ENCODE data around the gene UBR1. TPM values are rescaled to one million over a fixed set of nuclear protein-coding genes. Genes with fewer than 3 reads are reported as not detected.
"Not testable (repeated sequence)": the region's sequence is repeated elsewhere in the genome, so short reads cannot be mapped to it uniquely, and the experiment has no call there.

Gene UBR1
- total and polyA plus RNA-seq, 8 donors, result 4.6 to 19.8 (median 14.4) TPM

DNA sequence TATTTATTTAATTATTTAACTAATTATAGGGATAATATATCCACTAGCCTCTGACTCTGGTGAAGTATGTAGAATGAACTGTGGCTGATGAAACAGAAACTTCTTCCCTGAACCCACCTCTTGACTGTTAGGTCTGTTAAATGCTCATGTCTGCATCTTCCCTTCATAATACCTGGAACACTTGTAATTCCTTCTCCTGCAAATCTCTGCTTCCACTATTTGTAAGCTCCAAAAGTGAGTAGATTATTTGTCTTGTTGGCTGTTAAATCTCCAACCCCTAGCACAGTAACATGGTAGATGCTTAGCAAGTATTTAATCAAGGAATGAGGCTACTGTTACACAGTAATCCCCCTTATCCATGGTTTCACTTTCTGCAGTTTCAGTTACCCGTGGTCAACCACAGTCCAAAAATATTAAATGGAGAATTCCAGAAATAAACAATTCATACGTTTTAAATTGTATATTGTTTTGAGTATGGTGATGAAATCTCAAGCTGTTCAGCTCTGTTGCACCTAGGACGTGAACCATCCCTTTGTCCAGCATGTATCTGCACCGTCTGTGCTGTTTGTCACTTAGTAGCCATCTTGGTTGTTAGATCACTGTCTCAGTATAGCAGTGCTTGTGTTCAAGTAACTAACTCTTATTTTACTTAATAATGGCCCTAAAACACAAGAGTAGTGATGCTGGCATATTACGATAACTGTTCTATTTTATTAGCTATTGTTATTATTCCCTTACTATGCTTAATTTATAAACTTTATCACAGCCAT lies 190.9 kb downstream of the UBR1 start:
- no peaks in the 10 kb centered on the region for H3K9me3 ChIP-seq
- intact Hi-C loops (cut with DNase I), result no loop called here
- H3K27me3 ChIP-seq, result no peaks in the 10 kb centered on the region
- no peaks in the 10 kb centered on the region for H3K36me3 ChIP-seq
- ATAC-seq (no peak), FAIRE-seq (no peak), DNase-seq (no peak)
- H3K27ac ChIP-seq, result no peak overlapping the region
- TF ChIP-seq, protein P1, sequence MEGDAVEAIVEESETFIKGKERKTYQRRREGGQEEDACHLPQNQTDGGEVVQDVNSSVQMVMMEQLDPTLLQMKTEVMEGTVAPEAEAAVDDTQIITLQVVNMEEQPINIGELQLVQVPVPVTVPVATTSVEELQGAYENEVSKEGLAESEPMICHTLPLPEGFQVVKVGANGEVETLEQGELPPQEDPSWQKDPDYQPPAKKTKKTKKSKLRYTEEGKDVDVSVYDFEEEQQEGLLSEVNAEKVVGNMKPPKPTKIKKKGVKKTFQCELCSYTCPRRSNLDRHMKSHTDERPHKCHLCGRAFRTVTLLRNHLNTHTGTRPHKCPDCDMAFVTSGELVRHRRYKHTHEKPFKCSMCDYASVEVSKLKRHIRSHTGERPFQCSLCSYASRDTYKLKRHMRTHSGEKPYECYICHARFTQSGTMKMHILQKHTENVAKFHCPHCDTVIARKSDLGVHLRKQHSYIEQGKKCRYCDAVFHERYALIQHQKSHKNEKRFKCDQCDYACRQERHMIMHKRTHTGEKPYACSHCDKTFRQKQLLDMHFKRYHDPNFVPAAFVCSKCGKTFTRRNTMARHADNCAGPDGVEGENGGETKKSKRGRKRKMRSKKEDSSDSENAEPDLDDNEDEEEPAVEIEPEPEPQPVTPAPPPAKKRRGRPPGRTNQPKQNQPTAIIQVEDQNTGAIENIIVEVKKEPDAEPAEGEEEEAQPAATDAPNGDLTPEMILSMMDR (IDR thresholded peaks at IDR 0.05), result no peak
- H3K4me3 ChIP-seq, result no peak overlapping the region
- 73 to 89% methylated on average over 5 of the region's 5 CpGs for WGBS, 2 donors
- H3K4me1 ChIP-seq, result peaks cover 0 to 6% (median 3%) of the 10 kb centered on the region in 3 donors

DNA sequence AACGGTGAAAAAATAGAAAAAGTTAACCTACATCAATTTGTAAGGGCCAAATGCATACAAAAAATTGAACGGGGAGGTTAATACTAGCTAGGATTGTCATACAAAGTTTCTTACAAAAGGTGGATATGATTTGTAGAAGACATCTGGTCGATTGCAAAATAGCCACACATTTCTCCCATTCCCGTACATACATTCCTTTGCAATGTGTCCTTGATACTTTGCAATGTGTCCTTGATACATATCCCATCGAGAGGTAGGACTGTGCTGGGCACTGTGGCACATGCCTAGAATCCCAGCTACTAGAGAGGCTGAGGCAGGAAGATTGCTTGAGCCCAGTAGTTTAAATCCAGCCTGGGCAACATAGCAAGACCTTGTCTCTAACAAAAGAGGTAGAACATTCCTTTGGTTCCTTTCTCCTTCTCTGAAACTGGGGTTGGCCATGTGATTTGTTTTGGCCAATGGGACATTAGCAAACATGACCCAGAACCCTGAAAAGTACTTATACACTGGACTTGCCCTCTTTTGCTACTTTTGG lies 194.7 kb downstream of the UBR1 start:
- Histone ChIP-seq H3K27ac (no peak overlapping the region), H3K4me3 (no peak overlapping the region), H3K27me3 (no peaks in the 10 kb centered on the region), H3K36me3 (no peaks in the 10 kb centered on the region), H3K4me1 (no peaks in the 10 kb centered on the region), H3K9me3 (no peaks in the 10 kb centered on the region)
- ATAC-seq (no peak), FAIRE-seq (no peak), DNase-seq (no peak)
- intact Hi-C loops (cut with DNase I), result no loop called here
- TF ChIP-seq, protein P1 (IDR thresholded peaks at IDR 0.05), result no peak
- WGBS, 2 donors, result 69 to 70% methylated on average over 5 of the region's 5 CpGs

GRCh38 chr15:42908538-42908937 lies 197.3 kb downstream of the UBR1 start:
- no peak overlapping the region for H3K4me3 ChIP-seq
- 56 to 58% methylated on average over 2 of the region's 2 CpGs for WGBS, 2 donors
- no peak overlapping the region for H3K27ac ChIP-seq
- intact Hi-C loops (cut with DNase I), result no loop called here
- FAIRE-seq (no peak), DNase-seq (no peak), ATAC-seq (no peak)
- no peaks in the 10 kb centered on the region for H3K27me3 ChIP-seq
- TF ChIP-seq, protein P1 (IDR thresholded peaks at IDR 0.05), result no peak
- H3K4me1 ChIP-seq, result no peaks in the 10 kb centered on the region
- H3K36me3 ChIP-seq, result no peaks in the 10 kb centered on the region
- H3K9me3 ChIP-seq, result no peaks in the 10 kb centered on the region

DNA sequence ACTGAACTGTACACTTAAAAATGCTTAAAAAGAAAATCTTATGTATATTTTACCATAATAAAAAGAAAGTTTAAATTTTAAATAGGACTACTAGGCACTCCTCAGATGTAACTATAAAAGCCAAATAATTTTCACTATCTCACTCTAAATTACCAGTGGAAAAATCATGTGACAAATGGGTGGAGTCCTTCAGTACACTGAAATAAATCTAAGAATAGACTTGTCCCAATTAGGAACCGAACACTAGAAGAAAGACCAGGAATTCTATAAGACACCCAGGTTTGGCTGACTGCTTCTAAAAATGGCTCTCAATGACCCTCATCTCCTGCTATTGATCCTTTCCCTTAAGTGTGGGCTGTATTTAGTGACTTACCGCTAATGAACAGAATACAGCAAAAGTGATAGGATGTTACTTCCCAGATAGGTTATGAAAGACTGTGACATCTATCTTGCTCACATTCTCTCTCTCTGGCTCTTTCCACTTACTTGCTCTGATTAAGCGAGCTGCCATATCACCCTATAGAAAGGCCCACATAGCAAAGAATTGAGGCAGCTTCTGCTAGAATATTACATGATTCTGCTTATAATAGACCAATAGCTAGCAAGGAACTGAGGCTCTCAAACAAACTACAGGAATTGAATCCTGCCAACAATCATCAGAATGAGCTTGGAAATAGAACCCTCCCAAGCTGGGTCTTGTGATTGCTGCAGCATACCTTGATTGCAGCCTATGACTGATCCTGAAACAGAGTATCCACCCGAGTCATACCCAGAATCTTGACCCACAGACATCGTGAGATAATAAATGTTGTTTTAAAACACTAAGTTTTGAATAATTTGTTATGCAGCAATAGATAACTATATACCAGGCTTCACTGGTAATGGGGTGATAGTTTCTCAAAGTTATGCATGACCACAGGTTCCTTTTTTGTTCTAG lies 202.2 kb downstream of the UBR1 start:
- no peaks in the 10 kb centered on the region for H3K9me3 ChIP-seq
- H3K4me3 ChIP-seq, result no peak overlapping the region
- no peaks in the 10 kb centered on the region for H3K4me1 ChIP-seq
- TF ChIP-seq, protein P1 (IDR thresholded peaks at IDR 0.05), result no peak
- 83 to 85% methylated on average over 5 of the region's 5 CpGs for WGBS, 2 donors
- no peak overlapping the region for H3K27ac ChIP-seq
- no peaks in the 10 kb centered on the region for H3K36me3 ChIP-seq
- no peak for ATAC-seq
- FAIRE-seq, result no peak
- no peak for DNase-seq
- intact Hi-C loops (cut with DNase I), result no loop called here
- no peaks in the 10 kb centered on the region for H3K27me3 ChIP-seq

GRCh38 chr15:42893911-42894310 lies 211.9 kb downstream of the UBR1 start:
- intact Hi-C loops (cut with DNase I); H3K27ac ChIP-seq; DNase-seq; ATAC-seq; H3K27me3 ChIP-seq; H3K9me3 ChIP-seq; H3K4me1 ChIP-seq; H3K4me3 ChIP-seq; H3K36me3 ChIP-seq; FAIRE-seq: not testable (repeated sequence)
- WGBS, 2 donors, result 95 to 100% methylated on average over 1 of the region's 1 CpG
